ENCODE data around the gene DMXL1. TPM values are rescaled to one million over a fixed set of nuclear protein-coding genes. Genes with fewer than 3 reads are reported as not detected.
"Not testable (repeated sequence)": the region's sequence is repeated elsewhere in the genome, so short reads cannot be mapped to it uniquely, and the experiment has no call there.

The DMXL1 gene
- total and polyA plus RNA-seq, 11 donors, result 8.2 to 39.0 (median 27.0) TPM

DNA sequence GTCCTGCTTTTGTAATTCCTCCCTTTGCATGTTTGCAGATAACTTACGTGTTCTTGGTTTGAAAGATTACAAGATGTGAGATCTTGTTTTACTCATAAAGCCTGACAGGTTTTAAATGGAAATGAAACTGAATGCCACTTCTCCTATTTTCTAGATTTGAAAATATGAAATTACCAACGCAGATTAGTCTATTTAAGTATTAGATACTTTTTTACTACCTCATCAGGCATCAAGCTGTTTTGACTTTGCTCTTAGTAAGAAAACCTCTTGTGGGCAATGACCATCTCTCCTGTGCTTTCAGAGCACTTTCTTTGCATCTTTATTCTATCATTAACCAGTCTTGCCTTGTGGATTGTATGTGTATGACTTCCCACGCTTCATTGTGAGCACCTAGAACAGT is 3.5 kb downstream of the DMXL1 start:
- intact Hi-C loops (cut with DNase I), result loop anchor here in 5 of 10 donors (5.0 to 10.0 kb wide), 4 partner anchors 82 to 263 kb away; partner anchors contain the start of gene DTWD2 (in 2 of the 5)

GRCh38 chr5:119075269-119075668 is 4.4 kb downstream of the DMXL1 start:
- not testable (repeated sequence) for H3K9me3 ChIP-seq, ATAC-seq, H3K27ac ChIP-seq, H3K36me3 ChIP-seq, DNase-seq, H3K27me3 ChIP-seq, H3K4me3 ChIP-seq
- WGBS, 4 donors, result 95 to 99% (median 96%) methylated on average over 12 of the region's 12 CpGs
- peaks cover 0 to 68% (median 47%) of the 10 kb centered on the region in 12 donors for H3K4me1 ChIP-seq
- intact Hi-C loops (cut with DNase I), result loop anchor here in 2 of 10 donors (10.0 kb wide), 1 partner anchor 190 kb away; no protein-coding TSS in a partner anchor

More for the DNA sequence above, 3.5 kb downstream of the DMXL1 start:
- no peak for TF ChIP-seq CTCF (IDR thresholded peaks at IDR 0.05)
- TF ChIP-seq POLR2A (IDR thresholded peaks at IDR 0.05), result no peak
- WGBS, 4 donors, result 78 to 81% (median 80%) methylated on average over 3 of the region's 3 CpGs
- Histone ChIP-seq H3K9me3 (no peaks in the 10 kb centered on the region), H3K36me3 (no peaks in the 10 kb centered on the region), H3K4me1 (peaks cover 0 to 65% (median 49%) of the 10 kb centered on the region in 12 donors), H3K4me3 (peak overlapping the region in 1 of 12 donors; percentile 9), H3K27me3 (peaks cover 0 to 3% (median 0%) of the 10 kb centered on the region in 9 donors), H3K27ac (no peak overlapping the region)
- no peak for ATAC-seq
- DNase-seq, result no peak

DNA sequence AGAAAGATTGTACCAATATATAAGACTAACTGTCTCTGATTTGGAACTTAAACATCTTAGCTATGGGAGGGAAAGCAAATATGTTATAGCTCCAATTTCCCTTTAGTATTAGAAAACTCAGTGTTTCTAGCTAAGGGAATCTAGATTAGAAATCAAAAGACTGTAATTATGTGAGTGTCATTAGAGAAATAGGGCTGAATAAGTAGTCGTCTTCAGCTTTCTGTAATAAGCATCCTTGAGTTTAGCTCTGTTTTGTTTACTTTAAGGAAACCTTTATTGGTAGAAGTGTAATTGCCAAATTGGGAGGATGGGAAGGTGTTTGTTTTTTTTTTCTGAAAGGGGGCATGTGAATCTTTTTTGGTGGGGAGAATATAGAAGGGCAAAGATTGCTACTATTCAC is 5.2 kb downstream of the DMXL1 start:
- ATAC-seq (no peak), DNase-seq (no peak)
- no peaks in the 10 kb centered on the region for H3K36me3 ChIP-seq
- H3K4me1 ChIP-seq, result peaks cover 0 to 76% (median 53%) of the 10 kb centered on the region in 12 donors
- TF ChIP-seq POLR2A (IDR thresholded peaks at IDR 0.05), result no peak
- no peak for TF ChIP-seq CTCF (IDR thresholded peaks at IDR 0.05)
- 70 to 80% (median 75%) methylated on average over 1 of the region's 1 CpG for WGBS, 4 donors
- no peaks in the 10 kb centered on the region for H3K27me3 ChIP-seq
- no peaks in the 10 kb centered on the region for H3K9me3 ChIP-seq
- no peak overlapping the region for H3K4me3 ChIP-seq
- intact Hi-C loops (cut with DNase I), result loop anchor here in 2 of 10 donors (10.0 kb wide), 1 partner anchor 189 kb away; no protein-coding TSS in a partner anchor
- no peak overlapping the region for H3K27ac ChIP-seq

GRCh38 chr5:119077444-119077843 is 6.6 kb downstream of the DMXL1 start:
- DNase-seq (no peak), ATAC-seq (no peak)
- intact Hi-C loops (cut with DNase I), result loop anchor here in 2 of 10 donors (10.0 kb wide), 1 partner anchor 187 kb away; no protein-coding TSS in a partner anchor
- 88 to 96% (median 91%) methylated on average over 5 of the region's 5 CpGs for WGBS, 4 donors
- Histone ChIP-seq H3K27ac (no peak overlapping the region), H3K4me3 (no peak overlapping the region), H3K36me3 (no peaks in the 10 kb centered on the region), H3K27me3 (no peaks in the 10 kb centered on the region), H3K4me1 (peaks cover 0 to 75% (median 49%) of the 10 kb centered on the region in 12 donors), H3K9me3 (no peaks in the 10 kb centered on the region)
- no peak for TF ChIP-seq CTCF (IDR thresholded peaks at IDR 0.05)
- no peak for TF ChIP-seq POLR2A (IDR thresholded peaks at IDR 0.05)

Data from heart left ventricle (tissue), 16 donors.